Hindlimb muscle (tissue), 1 donor: ENCODE measurements around the gene MEX3B. TPM values are rescaled to one million over a fixed set of nuclear protein-coding genes. Genes with fewer than 3 reads are reported as not detected.

ENCODE experiments used
- DNase-seq: peaks from one replicate; pipeline ENCODE4 v3.0.0-alpha.2; 2013
- polyA plus RNA-seq: library from polyadenylated mRNA; unstranded; fragments of 120-200 nt; gene quantifications from one replicate; pipeline ENCODE4 v1.2.1, GENCODE V29; 2013; ENCODE audit not compliant: insufficient read length

The MEX3B gene
- 13.3 TPM for polyA plus RNA-seq

DNA sequence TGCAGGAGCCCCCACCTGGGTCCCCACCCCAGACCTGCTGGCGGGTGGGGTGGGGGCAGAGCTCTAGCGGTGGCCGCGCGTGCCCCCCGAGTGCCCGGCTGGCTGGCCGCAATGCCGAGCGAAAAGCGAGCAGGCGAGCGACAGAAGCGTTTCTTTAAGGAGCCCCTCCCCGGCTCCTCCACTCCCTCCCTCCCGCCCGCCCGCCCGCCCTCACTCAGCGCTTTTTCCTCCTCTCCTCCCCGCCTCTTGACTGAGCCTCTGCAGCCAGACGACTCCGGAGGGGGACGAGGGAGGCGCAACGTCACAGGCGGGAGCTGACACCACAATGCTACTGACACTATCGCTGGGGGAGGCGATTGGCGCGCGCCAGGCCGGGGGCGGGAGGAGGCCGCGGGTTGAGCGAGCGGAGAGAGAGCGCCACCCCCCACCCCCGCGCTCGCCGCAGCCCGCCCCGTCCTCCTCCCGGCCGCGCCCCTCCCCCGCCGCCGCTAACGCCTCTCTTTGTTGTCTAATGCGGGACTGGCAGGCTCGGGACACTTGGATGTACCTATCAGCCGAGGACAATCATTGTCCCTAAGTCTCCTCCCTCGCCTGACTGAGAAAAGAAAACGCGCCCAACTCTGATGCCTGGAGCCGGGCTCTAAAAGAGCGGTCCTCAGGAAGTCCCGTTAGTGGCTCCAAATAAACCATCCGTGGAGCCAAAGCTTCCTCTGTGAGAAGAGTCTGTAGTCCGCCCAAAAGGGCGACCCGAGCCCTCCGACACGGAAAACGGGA is at the start of gene MEX3B:
TSS of gene MEX3B (minus strand) at position 127 of the 774 bp plus-strand sequence. CDS start 313 bp downstream, outside the sequence.
- peak; percentile 98 for DNase-seq

DNA sequence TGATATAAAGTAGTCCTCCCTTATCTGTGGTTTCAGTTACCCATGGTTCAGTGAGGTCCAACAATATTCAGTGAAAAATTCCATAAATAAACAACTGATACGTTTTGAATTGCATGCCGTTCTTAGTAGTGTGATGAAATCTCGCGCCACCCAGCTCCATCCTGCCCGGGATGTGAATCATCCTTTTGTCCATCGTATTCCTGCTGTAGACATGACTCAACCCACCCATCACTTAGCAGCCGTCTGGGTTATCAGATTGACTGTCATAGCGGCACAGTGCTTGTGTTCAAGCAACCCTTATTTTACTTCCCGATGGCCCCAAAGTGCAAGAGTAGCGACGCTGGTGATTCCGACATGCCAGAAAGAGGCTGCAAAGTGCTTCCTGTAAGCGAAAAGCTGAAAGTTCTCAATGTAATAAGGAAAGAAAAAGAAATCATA is 48.0 kb upstream of the MEX3B start:
- no peak for DNase-seq

DNA sequence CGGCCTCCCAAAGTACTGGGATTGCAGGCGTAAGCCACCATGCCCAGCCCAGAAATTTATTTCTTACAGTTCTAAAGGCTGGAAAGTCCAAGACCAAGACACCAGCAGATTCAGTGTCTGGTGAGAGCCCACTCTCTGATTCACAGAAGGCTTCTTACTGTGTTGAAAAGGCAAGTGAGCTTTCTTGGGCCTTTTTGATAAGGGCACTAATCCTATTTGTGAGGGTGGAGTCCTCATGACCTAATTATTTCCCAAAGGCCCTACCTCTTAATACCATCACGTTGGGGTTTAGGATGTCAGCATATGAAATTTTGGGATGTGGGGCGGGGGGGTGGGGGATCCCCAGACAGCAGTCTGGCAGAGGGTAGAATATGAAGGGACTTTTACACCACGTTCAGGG is 47.5 kb upstream of the MEX3B start:
- DNase-seq: no peak

DNA sequence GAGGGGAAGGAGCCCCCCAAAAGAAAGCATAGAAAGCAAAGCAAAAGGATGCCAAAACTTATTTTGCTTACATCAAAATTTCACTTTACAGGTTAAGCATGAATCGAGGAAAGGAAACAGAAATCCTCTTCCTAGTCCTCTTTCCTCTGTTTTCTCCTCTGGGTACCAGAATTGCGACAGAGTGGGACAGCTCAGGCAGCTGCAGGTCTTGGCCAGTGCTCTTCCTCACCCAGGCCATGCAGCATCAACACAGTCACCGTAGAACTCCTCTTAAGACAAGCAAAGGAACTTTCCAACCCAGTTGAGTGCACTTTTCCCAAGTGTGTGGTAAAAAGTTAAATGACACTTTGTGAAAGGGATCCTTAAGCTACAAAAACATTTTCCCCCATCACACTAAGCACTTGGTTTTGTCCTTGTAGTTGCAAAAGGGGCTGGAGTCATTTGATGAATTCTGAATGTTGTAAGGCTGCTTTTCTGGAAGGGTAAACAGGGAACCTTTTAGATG is 45.9 kb upstream of the MEX3B start:
- no peak for DNase-seq

DNA sequence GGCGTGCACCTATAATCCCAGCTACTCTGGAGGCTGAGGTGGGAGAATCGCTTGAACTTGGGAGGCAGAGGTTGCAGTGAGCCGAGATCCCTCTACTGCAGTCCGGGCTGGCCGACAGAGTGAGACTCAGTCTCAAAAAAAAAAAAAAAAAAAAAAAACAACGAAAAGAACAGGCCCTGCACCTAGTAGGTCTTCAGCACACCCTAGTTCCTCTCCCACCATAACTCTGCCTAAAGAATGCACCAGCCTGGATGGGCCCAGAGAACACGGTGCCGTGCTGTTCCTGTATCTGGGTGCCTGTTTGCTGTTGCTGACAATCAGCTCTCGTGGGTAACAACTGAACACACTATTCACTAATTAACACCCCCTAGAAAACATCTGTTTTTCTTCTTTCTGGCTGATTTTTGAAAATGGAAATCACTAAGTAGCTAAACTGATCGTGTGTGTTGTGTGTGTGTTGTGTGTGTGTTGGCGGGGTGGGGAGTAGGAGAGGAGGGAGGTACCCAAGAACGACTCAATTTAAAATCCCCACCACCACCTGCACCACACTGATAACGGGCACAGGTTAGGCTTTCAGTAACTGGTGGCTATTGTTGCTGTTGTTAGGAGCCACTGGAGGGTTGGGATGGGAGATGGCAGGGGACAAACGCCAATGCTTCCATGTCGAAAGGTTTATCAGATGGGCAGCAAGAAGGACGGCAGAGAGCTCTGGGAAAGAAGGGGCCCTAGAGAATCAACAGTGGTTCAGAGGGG is 40.6 kb upstream of the MEX3B start:
- no peak for DNase-seq

DNA sequence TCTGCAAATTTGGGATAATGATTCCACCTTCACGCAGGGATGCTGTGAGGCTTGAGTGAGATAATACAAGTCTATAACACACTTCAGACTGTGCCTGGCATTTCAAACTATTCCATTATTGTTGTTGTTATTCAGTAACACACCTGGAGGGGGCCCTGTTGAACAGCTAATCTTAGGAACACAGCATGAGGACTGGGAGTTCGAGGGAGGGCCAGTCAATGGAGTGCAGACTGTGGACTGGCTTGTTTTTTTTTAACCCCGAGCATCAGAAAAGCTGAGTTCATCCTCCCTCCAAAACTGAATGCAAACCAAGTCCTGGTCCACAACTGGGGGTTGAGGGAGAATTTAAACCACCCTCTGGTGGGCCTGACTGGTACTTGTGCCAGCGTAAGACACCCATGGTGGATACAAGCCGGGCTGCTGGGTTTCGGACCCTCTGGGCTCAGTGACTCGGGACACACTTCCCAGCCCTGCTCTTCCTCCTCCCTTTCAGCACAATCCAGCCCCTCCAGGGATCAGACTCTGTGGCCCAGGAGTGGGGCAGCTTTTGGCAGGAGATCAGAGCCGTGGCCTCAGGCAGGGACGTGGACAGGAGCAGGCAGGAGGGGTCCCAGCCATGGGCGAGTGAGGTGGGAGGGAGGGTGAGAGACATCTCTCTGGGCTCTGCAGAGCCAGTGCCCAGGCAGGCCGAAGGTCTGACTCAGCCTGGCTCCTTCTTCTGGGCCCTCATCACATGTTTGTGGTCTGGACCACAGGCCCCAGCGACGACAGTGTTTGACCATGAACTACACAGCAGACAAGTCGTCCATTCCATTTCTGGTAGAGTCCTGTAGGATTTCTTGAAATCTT is 36.3 kb upstream of the MEX3B start:
- no peak for DNase-seq

DNA sequence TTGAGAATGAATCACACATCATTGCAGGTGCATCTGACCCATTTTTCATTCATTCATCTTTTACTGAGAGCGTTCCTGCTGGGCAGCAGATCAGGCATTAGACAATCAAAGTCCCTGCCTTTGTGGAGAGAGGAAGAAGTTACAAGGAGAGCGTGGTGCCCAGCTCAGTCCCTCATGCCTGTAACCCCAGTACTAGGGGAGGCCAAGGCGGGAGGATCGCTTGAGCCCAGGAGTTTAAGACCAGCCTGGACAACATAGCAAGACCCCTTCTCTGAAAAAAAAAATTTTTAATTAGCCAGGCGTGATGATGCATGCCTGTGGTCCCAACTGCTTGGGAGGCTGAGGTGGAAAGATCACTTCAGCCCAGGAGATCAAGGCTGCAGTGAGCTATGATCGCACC is 35.0 kb upstream of the MEX3B start:
- no peak for DNase-seq

DNA sequence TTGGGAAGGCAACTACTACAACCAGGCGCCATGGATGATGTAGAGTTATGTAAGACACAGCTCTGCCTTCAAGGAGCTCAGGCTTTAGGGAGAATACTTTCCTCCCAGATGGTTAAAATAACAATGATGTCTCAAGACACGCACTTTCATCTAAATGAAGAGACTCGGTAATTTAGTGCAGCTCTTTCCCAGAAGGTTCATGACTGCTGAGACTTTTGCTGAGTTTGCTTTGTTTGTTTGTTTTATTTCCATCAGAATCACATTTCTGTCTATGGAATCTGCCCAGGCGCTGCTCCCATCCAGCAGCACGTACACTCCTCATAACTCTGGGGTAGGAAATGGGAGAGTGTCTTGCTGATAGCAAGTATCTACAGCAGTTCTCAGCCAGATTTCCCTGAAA is 33.9 kb upstream of the MEX3B start:
- no peak for DNase-seq

DNA sequence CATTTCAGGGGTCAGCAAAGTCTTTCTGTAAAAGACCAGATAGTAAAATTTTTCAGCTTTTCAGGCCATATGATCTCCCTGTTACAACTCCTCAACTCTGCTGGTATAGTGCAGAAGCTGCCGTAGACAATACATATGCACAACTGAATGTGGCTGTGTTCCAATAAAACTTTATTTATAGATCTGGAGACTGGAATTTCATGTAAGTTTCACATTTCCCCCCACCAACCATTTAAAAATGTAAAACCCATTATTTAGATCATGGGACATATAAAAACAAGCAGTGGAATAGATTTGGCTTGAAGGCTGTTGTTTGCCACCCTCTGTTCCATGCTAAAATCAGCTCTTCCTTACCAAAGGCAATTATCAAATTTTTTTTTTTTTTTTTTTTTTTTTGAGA is 28.8 kb upstream of the MEX3B start:
- no peak for DNase-seq

DNA sequence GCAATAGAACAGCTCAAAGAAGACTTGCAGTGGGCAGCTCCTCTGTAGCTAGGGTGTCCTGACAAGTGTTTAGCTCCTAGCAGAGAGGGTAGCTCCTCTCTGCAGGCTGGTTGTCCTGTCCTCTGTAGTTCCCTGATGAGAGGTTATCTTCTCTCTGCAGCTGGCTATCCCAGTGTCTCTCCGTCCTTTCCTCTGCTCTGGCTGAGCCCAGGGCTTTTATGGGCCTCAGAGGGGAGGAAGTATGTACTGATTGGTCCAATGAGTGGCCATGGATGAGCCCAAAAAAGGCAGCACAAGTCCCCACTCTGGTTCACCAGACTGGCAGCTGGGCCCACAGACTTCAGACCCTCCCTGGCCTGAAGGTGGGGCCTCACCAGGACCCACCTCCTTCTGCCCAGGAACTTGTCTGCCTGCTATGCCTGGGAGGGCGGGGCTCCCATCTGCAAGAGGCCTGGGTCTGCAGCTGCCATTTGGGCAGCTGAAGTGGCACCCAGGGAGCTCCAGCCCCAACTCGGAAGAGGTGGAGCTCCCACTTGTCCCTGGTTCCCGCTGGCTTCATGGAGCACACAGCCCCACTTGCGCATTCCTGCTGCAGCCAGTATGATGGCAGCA is 27.2 kb upstream of the MEX3B start:
- no peak for DNase-seq

DNA sequence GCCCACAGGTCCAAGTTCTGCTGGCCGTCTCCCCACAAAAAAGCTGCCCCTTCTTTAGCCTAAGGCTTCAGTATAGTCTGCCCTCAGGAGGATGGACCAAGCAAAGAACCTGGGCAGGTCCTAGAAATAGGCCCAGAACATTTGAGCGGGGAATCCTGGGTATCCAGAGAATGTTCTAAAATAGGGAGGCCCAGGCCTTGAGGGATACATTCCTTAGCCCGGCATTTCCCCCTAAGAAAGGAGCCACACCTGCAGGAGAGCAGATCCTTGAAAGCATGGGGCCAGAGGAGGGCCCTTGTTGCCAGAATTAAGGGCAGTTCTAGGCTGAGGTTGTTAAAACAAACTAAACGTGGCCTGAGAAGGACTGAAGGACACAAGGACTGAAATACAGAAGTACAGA is 20.6 kb upstream of the MEX3B start:
- no peak for DNase-seq

DNA sequence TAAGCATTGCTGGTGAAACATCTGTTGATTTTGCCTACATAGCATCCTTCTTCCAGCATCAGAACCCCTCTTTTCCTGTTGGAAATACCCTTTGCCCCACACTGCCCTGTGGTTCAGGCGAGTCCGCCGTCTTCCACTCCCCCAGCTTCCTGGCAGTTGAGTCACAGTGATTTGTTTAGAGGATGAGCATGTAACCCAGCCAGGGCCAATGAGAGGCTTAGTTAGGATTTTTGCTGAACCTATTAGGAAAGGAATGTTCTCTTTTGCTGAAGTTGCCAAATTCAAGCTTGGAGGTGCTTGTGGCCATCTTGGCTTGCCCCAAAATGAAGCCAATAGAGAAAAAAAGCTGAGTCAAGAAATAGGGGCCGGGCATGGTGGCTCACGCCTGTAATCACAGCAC is 19.0 kb upstream of the MEX3B start:
- no peak for DNase-seq

DNA sequence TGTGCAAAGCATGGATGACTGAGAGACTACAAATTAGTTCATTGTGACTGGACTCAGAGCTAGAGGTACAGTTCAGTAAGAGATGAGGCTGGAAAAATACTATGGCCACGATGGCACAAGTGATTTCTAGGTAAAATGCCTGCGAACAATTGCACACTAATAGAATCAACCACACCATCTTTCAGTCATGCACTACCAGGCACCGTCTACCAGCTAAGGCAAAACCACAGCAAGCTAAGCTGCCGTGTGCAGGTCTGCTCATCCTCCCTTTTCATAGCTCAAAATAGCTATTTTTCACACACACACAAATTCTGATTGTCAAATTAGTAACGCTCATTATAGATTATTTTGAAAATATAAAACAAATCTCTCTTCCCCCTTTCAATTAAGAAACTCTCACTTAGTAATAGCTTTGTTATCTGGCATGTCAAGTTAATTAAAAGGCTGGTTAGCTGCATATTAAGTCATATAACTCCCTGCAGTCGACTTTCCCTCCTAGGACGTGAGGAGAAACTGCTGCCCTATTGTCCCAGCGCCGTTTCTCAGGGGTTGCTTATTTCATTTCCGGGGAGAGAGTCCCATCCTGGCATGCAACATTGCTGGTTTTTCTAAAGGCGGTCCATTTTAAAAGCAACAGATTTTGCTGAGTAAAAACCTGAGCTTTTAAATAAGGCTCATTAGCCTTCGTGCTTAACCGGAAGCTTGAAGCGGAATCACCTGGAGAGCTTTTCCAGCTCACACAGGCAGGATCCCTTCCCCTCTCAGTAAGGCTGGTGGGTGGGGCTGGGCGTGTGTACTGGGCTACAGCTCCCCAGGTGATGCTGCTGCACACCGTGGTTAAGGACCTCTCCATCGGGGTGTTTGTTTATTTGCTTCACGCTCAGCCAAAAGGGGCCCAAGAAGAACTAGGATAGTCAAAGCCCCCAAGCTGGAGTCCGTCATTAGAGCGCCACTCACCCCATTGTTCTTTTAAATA is 16.9 kb upstream of the MEX3B start:
- no peak for DNase-seq

DNA sequence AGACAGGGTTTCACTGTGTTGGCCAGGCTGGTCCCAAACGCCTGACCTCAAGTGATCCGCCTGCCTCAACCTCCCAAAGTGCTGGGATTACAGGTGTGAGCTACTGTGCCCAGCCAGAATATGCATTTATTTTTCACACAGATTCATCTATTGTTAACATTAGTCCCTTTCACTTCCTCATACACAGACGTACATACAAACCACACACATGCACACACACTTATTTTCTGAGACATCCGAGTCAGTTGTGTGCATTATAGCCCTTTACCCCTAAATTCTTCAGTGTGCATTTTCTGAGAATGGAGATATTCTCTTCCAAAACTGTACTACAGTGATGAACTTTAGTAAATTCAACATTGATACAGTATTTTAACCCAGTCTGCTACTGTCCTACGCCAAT is 15.0 kb upstream of the MEX3B start:
- no peak for DNase-seq

DNA sequence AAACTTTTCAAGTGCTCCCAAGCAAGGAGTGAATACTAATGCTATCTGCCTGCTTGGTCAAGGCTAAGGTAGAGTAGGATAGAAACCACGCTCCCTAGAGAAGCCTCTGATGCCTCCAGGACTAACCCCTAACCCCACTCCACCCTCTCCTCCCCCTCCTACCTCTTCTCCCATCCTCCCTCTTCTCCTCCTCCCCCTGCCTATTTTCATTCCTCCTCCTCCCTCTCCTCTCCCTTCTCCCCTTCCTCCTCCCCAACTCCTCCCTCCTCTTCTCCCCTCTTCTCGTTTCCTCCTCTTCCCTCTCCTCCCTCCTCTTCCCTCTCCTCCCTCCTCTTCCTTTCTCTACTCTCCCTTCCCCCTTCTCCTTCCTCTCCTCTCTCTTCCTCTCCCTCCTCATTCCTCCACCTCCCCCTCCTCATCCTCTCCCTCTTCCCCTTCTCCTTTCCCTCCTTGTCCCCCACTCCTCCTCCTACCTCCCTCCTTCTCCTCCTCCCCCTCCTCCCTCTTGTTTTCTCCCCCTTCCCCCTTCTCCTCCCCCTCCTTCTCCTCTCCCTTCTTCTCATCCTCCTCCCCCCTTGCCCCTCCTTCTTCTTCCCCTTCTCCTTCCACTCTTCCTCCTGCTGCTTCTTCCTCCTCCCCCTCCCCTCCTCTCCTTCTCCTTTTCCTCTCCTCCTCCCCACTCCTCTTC is 12.8 kb upstream of the MEX3B start:
- DNase-seq: no peak

DNA sequence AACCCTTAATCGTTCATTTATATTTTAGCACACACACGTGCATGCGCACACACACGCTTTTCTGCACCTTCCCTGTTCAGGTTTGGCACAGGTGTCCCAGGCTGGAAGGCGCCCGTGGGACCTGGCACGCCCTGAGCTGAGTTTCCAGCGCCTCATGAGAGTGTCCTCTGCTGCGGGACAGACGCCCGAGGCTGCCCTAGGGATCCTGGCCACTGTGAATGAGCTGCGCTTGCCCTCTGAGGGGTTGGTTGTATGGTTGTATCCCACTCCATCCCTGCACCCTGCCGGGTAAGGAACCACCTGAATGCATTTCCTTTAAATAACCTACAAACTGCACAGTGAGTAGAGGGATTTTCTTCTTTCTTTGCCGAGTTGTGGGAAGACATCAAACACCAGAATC is 12.2 kb upstream of the MEX3B start:
- no peak for DNase-seq

DNA sequence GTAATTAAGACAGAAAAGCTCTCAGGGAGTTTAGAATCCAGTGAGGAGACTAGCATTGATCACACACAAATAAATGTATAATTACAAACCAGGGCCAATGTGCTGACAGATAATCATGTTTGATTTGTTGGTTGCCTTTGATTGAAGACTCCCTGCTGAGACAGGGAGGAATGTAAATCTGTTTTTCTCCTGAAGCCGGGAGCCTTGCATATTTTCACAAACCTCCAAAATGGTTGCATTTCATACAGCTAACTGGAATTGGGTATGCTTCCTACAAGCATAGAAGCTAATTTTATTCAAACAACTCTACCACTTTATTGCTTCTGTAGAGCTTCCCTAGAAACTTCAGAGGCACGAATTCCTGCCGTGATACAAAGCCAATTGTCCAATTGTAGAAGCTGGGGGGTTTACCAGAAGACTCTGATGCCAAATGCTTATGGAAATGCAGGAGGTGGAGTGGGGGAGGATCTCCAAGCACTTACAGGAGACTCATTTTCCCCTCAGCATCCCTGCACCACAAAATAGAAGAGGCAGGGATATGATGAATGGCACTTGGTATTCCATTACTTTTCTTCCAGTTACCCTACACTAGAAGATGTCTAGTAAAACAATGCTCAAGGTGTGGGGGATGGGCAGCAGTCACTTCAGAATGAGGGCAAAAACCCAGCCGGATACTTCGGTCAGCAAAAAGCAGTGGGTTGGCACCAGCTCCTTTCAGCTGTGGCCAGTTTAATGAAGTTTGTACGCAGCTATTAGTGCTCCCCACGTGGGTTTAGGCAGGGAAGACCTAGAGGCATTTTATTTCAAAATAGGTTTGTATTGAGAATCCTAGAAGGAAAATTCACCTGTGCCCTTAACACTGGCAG is 11.4 kb upstream of the MEX3B start:
- DNase-seq: no peak

DNA sequence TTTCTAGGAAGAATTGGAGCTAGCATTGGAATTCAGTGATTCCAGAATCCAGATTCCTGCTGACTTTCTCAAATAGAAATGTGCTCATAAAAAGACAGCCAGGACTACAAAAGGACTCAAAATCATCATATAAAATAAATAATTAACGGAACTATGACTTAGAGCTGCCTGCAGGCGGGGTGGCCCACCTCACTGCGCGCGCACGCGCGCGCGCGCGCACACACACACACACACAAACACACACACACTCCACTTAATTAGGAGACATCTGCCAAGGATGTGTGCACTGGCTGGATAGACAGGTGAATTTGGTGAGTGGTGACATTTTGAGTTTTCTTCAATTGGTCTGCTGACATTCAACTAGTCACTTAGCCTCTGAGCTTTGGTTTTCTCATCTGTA is 6.9 kb upstream of the MEX3B start:
- no peak for DNase-seq

DNA sequence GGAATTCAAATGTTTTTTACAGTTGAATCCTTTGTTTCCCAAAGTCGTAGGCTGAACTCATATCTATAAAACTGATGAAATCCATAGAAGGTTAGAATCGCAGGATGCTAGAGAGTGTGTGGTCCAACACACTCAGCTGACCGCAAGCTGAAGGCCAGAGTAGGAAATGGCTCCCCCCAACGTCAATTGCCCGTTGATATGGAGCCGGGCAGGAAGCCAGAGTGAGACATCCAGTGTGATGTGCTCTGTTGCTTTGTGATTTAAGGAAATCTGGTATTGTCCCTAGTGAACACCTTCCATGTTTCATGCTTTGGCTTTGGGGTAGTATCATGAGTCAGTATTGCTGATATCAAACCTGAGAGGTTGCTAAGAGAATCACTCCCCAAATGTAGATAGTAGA is 5.8 kb upstream of the MEX3B start:
- DNase-seq: no peak

DNA sequence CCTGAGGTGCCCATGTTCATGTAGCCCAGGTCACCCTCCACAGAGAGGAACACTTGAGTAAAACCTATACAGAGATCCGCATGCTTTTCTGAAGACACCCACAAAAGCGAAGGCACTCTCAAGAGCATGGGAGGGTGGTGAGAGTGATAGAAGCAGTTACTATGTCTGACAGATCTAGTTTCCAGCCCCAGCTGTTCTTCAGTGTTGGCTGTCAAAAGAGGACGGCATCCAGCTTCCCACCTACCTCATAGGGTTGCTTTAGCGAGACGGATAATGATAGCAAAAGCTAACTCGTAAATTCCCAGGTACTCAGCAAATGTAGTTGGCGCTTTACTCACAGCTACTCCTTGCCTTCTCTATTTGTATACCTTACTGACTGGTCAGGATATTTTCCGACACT is 3.0 kb upstream of the MEX3B start:
- no peak for DNase-seq
